ENCODE measurements around the gene ATG7. TPM values are rescaled to one million over a fixed set of nuclear protein-coding genes. Genes with fewer than 3 reads are reported as not detected.

ATG7 gene
- total RNA-seq, 1 donor from 2014 or later: 53.5 TPM

- Histone ChIP-seq H3F3A (ENCODE audit: low read depth) (no peaks in the 10 kb centered on the region), H3K4me3 (no peak overlapping the region), H3K79me2 (ENCODE audit: low read depth) (no peaks in the 10 kb centered on the region), H3K27ac (no peak overlapping the region), H3K9ac (no peak overlapping the region), H2AFZ (replicated peaks) (no peak overlapping the region), H3K27me3 (no peaks in the 10 kb centered on the region), H3K4me1 (no peaks in the 10 kb centered on the region), H4K20me1 (ENCODE audit: low read depth) (no peaks in the 10 kb centered on the region), H3K36me3 (peaks cover 7% of the 10 kb centered on the region), H3K4me2 (no peak overlapping the region), H3K9me3 (ENCODE audit: low read depth) (no peaks in the 10 kb centered on the region)
- no peak for TF ChIP-seq EZH2 (IDR thresholded peaks at IDR 0.05)
- no peak for TF ChIP-seq CTCF (IDR thresholded peaks at IDR 0.05)
- no peak for TF ChIP-seq EZH2phosphoT487 (IDR thresholded peaks at IDR 0.05)
- H3K9me3 Mint-ChIP-seq: no peaks in the 10 kb centered on the region
- H3K27ac Mint-ChIP-seq: no peak overlapping the region
- no peak overlapping the region for H3K4me3 Mint-ChIP-seq
- DNase-seq (ENCODE audit: low spot score): no peak
- peaks cover 2% of the 10 kb centered on the region for H3K27me3 Mint-ChIP-seq (ENCODE audit: insufficient read depth, low read depth)
- peaks cover 9% of the 10 kb centered on the region for H3K36me3 Mint-ChIP-seq
- H3K4me1 Mint-ChIP-seq: peaks cover 3% of the 10 kb centered on the region
Observed at GRCh38 chr3:11322931-11323330, 50.7 kb downstream of the ATG7 start.

- Histone ChIP-seq H3K4me2 (no peak overlapping the region), H3K4me3 (no peak overlapping the region), H3K36me3 (peaks cover 7% of the 10 kb centered on the region), H3K4me1 (no peaks in the 10 kb centered on the region), H3F3A (ENCODE audit: low read depth) (no peaks in the 10 kb centered on the region), H3K9me3 (ENCODE audit: low read depth) (no peaks in the 10 kb centered on the region), H3K27me3 (no peaks in the 10 kb centered on the region), H3K9ac (no peak overlapping the region), H3K79me2 (ENCODE audit: low read depth) (no peaks in the 10 kb centered on the region), H4K20me1 (ENCODE audit: low read depth) (no peaks in the 10 kb centered on the region), H3K27ac (no peak overlapping the region), H2AFZ (replicated peaks) (no peak overlapping the region)
- H3K9me3 Mint-ChIP-seq: no peaks in the 10 kb centered on the region
- no peak for TF ChIP-seq CTCF (IDR thresholded peaks at IDR 0.05)
- TF ChIP-seq EZH2 (IDR thresholded peaks at IDR 0.05): no peak
- no peak for TF ChIP-seq EZH2phosphoT487 (IDR thresholded peaks at IDR 0.05)
- peaks cover 7% of the 10 kb centered on the region for H3K36me3 Mint-ChIP-seq
- H3K4me1 Mint-ChIP-seq: peaks cover 3% of the 10 kb centered on the region
- H3K27ac Mint-ChIP-seq: no peak overlapping the region
- DNase-seq (ENCODE audit: low spot score): no peak
- no peak overlapping the region for H3K4me3 Mint-ChIP-seq
- peaks cover 2% of the 10 kb centered on the region for H3K27me3 Mint-ChIP-seq (ENCODE audit: insufficient read depth, low read depth)
Observed at GRCh38 chr3:11323813-11324212, 51.6 kb downstream of the ATG7 start.

- Histone ChIP-seq H2AFZ (replicated peaks) (no peak overlapping the region), H3K9ac (no peak overlapping the region), H3K79me2 (ENCODE audit: low read depth) (no peaks in the 10 kb centered on the region), H3K4me2 (no peak overlapping the region), H3K9me3 (ENCODE audit: low read depth) (no peaks in the 10 kb centered on the region), H3K4me3 (no peak overlapping the region), H3K27ac (no peak overlapping the region), H4K20me1 (ENCODE audit: low read depth) (no peaks in the 10 kb centered on the region), H3K36me3 (no peaks in the 10 kb centered on the region), H3K4me1 (no peaks in the 10 kb centered on the region), H3K27me3 (no peaks in the 10 kb centered on the region), H3F3A (ENCODE audit: low read depth) (no peaks in the 10 kb centered on the region)
- H3K4me3 Mint-ChIP-seq: no peak overlapping the region
- H3K9me3 Mint-ChIP-seq: no peaks in the 10 kb centered on the region
- H3K27ac Mint-ChIP-seq: no peak overlapping the region
- no peak for DNase-seq (ENCODE audit: low spot score)
- H3K27me3 Mint-ChIP-seq (ENCODE audit: insufficient read depth, low read depth): peaks cover 3% of the 10 kb centered on the region
- peaks cover 2% of the 10 kb centered on the region for H3K36me3 Mint-ChIP-seq
- no peaks in the 10 kb centered on the region for H3K4me1 Mint-ChIP-seq
- TF ChIP-seq CTCF (IDR thresholded peaks at IDR 0.05) (no peak), EZH2 (IDR thresholded peaks at IDR 0.05) (no peak), EZH2phosphoT487 (IDR thresholded peaks at IDR 0.05) (no peak)
Observed at GRCh38 chr3:11327619-11328018, 55.4 kb downstream of the ATG7 start.

All from neural progenitor cell (in vitro differentiated cells).